NOMO-1 treated with DMSO at 0.1 percent for 48 hours (cell line): Measurements from ENCODE around the gene CLK2.
"Not testable (repeated sequence)": the region's sequence is repeated elsewhere in the genome, so short reads cannot be mapped to it uniquely, and the experiment has no call there.

Experiments used
- DNase-seq: peaks from one replicate; lab custom pipeline; 2025; ENCODE audit not compliant: unreplicated experiment; lab: John Stamatoyannopoulos, UW

The CLK2 gene

DNA sequence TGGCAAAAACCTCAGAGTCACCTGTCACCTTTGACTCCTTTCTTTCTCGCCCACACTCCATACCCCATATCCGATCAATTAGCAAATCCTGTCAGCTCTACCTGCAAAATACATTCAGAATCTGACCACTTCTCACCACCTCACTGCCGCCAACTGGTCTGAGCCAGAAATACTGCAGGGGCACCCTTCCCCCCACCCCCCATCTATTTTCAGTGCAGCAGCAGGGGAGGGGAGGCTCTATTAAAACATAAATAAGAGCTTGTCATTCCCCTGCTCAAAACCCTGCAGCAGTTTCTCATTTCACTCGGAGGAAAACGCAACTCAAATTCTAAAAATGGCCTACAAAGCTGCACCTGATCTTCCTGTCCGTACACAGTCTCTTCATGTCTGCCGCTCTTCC, 24.1 kb upstream of the CLK2 start:
- DNase-seq = no peak

DNA sequence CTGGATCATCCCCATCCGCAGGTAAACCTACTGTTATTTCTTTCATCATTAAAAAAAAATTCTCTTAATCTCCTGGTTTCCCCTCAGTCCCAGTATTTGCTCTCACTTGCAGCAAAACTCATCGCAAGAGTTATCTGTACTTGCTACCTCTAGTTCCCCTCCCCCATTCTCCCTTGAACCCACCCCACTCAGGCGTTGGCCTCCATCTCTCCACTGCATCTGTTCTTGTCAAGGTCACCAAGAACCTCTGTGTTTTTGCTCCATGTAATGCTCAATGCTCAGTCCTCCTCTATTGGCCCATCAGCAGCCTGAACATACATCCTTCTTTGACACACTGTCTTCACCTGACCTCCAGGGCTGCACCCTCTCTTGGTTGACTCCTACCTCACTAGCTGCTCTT, 23.4 kb upstream of the CLK2 start:
- DNase-seq = no peak

DNA sequence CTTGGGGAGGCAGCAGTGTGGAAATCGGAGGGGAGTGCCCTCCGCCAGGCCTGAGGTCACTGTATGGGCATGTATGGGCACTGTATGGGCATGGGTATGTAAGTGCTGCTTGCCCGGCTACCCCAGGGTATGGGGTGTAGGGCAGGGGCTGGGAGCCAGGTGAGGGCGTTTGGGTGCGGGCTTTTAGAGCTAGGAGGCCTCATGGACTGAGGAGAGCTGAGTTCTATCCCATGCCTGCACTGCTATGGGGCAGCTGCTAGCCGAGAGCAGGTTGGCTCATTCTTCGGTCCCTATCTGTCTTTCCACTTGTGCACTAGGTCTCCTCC, 22.6 kb upstream of the CLK2 start:
- no peak for DNase-seq

DNA sequence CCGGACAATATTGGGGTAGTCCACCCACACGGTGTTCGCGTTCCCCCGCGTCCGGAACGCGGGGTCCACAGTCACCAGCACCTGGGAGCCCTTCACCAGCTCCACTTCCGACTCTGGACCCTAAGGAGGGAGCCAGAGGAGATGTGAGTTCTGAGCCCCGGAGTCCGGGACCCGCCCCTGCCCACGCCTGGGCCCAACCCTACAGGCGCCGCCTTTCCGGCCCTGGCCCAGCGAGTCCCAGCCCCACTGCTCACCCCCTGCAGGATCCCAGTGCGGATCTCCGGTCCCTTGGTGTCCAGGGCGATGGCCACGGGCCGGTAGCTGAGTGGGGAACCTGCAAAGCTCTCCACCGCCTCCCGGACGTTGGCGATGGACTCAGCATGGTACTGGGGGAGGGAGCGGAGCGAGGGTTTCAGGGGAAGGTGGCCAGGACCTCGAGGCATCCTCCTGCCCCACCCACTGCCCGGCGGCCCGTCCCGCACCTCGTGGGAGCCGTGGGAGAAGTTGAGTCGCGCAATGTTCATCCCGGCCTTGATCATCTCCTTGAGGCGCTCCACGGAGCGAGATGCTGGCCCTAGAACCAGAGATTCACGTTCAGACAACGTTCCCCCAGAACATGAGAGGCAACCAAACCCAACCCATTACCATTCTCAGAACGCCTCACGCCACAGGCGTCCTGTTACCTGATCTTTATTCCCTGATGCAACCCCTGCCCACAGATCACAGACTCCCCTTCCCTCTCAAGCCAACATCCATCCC, 22.1 kb upstream of the CLK2 start:
- DNase-seq = no peak

DNA sequence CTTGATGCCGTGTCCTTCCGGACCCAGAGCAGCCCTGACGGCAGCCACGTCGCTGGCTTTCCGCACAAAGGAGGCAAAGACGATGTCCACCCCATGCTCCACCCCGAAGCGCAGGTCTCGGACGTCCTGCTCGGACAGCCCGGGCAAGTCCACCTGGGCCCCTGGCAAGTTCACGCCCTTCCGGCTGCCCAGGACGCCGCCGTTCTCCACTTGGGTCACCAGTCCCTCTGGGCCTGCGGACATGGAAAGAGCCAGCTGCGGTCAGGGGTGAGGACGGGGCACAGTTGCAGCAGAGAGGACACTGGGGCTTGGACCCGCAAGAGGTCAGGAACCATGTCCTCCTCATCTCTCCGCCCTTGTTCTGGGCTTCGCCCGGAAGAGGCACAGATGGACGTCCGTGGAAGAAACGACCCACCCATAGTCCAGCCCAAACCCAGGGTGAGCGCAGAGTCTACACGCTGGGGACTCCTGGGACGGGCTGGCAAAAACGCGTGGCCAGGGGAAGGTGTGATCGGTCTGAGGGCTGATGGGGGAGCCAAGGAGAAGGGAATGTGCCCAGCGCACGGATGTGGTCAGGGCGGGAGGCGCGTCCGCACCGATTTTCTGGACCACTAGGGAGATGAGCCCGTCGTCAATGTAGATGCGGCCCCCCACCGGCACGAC, 21.3 kb upstream of the CLK2 start:
- no peak for DNase-seq

DNA sequence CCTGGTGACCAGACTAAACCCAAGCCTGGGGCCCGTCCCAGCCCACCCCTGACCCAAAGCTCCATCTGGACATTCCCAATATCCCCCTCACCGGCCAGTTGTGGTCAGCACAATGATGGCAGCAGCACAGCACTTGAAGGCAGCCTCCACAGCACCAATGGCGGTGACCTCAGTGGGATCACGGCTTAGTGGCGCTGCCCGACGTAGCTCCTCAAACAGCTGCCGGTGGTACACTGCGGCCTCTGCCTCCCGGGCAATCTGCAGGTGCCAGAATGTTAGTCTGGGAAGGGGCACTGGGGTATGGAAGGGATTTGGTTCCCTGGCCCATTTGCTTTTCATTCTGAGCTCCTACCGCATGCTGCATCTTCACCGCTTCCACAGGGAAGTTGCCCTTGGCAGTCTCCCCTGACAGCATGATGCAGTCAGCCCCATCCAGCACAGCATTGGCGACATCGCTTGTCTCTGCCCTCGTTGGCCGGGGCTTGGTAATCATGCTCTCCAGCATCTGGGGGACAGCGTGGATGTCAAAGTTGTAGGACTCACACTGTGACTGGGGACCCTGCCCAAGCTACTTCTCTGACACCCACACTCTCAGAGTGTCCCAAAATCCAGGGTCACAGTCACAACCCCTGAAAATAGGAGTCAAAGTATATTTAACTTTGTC, 19.9 kb upstream of the CLK2 start:
- no peak for DNase-seq

DNA sequence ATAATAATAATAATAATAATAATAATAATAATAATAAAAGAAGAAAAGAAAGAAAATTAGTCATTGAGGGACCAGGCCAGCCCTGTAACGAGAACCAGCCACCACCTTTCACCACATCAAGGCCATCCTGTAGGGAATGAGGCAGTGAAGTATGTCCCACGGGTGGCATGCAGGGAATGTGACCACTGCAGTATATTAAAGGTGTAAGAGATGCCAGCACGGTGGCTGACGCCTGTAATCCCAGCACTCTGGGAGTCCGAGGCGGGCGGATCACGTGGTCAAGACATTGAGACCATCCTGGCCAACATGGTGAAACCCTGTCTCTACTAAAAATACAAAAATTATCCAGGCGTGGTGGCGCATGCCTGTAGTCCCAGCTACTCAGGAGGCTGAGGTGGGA, 17.7 kb upstream of the CLK2 start:
- DNase-seq = not testable (repeated sequence)

DNA sequence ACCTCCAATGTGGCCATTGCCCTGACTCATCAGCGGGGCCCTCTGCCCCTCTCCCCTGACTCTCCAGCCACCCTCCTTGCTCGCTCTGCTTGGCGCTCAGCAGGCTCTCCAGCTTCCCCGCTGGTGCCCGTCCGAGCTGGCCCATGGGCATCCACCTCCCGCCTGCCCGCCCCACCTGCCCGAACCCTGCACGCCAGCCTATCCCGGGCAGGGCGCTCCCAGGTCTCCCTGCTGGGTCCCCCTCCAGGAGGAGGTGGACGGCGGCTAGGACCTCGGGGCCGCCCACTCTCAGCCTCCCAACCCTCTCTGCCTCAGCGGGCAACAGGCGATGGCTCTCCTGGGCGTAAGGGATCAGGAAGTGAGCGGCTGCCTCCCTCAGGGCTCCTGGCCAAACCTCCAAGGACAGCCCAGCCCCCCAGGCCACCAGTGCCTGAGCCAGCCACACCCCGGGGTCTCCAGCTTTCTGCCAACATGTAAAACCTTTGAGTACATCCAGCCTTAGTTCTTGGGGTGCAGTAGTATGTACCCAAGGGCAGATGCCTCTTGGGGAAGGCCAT, 14.8 kb upstream of the CLK2 start:
- DNase-seq = no peak

DNA sequence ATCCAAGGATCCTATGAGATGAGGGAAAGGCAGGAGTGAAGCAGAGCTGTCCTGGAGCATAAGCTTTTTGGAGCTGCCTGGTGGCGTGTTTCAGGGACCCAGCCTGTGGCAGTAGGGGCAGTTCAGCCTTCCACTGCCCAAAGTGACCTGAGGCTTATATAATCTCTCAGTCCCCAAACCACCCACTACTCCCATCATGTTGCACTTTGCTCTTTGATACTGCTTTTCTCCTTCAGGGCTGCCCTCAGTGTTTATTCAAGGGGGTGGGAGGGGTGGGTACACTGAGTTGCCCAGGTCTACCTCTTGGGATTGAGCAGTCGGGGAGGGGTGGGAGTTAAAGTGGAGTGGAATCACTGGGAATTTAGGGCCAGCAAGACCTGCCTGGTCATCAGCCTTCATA, 13.2 kb upstream of the CLK2 start:
- DNase-seq = no peak

DNA sequence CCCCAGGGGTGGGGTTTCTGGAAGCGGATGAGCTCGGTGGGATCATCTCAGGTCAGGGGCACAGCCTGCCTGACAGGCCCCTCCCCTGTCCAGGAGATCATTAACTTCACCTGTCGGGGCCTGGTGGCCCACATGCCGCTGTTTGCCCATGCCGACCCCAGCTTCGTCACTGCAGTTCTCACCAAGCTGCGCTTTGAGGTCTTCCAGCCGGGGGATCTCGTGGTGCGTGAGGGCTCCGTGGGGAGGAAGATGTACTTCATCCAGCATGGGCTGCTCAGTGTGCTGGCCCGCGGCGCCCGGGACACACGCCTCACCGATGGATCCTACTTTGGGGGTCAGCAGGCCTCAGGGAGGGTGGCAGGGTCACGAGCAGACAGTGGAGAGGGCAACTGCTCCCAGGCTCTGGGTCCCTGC, 12.3 kb upstream of the CLK2 start:
- no peak for DNase-seq

DNA sequence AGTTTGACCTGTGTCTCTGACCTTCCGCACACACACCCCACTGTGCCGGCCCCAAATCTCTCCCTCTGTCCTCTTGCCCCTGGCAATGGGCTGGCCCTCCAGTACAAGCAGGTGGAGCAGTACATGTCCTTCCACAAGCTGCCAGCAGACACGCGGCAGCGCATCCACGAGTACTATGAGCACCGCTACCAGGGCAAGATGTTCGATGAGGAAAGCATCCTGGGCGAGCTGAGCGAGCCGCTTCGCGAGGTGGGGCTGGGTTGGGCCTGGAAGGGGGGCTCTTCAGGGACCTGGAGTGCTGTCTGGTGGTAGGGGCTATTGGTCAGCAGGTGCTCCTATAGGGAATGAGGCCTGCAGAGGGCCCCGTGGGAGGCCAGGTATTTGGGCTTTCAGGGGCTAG, 11.8 kb upstream of the CLK2 start:
- DNase-seq = no peak

DNA sequence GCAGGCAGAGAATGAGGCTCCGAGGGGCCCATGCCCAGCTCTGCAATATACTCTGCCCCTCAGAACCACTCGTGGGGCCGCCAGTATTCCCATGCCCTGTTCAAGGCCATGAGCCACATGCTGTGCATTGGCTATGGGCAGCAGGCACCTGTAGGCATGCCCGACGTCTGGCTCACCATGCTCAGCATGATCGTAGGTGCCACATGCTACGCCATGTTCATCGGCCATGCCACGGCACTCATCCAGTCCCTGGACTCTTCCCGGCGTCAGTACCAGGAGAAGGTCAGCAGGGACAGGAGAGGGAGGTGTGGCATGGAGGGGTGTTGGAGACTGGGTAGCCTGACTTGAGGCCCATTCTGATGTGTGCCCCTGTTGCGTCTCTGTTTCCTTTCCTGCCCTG, 11.2 kb upstream of the CLK2 start:
- DNase-seq = no peak

DNA sequence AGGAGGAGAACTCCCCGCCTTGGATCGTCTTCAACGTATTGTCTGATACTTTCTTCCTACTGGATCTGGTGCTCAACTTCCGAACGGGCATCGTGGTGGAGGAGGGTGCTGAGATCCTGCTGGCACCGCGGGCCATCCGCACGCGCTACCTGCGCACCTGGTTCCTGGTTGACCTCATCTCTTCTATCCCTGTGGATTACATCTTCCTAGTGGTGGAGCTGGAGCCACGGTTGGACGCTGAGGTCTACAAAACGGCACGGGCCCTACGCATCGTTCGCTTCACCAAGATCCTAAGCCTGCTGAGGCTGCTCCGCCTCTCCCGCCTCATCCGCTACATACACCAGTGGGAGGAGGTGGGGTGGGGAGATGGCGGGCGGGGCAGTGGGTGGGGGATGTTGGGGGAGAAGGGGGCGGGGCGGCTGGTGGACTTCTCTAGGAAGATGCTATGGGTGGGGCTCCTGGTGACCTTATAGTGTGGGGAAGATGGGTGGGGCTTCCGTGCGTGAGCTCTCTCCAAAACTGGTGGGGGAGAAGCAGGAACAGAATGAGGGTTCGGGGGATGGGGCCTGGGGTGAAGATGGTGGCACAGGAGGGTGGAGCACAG, 9.3 kb upstream of the CLK2 start:
- DNase-seq = no peak

DNA sequence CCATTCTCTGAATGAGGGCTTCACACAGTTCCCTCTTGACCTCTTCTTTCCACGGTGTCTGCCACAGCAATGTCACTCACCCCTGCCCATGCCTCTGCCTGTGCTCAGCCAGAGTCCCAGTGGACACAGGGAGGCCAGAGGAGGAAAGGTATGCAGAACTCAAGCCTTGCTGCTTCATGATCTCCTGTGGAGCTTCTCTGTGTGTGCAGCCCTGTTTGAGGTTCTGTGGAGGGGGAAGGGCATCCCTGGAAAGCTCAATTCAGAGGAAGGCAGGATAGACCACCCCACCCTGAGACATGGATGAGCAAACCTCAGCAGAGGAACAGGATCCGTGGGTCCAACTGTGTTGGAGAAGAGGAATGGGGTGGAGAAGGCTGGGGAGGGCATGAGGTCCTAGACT, 6.0 kb upstream of the CLK2 start:
- no peak for DNase-seq

DNA sequence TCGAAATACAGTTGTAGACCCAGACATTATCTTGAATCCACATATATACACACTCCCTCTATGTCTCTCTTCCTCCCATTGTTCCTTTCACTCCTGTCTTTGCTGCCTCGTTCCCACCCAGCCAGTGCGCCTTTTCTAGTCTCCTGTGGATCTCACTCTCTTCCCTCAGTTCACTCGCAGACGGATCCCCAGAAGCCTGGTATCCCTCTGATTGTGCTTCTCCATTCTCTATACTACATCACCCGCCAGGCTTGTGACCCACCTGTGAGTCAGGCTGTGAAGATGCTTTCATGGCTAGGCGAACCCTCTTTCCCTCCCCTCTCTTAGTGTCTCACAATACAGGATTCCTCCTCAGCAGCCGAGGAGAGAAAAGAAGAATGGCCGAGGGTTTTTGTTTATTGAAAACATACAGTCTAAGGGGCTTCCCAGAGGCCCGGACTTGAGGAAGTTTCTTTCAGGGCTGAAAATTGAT, 5.4 kb upstream of the CLK2 start:
- DNase-seq = no peak

DNA sequence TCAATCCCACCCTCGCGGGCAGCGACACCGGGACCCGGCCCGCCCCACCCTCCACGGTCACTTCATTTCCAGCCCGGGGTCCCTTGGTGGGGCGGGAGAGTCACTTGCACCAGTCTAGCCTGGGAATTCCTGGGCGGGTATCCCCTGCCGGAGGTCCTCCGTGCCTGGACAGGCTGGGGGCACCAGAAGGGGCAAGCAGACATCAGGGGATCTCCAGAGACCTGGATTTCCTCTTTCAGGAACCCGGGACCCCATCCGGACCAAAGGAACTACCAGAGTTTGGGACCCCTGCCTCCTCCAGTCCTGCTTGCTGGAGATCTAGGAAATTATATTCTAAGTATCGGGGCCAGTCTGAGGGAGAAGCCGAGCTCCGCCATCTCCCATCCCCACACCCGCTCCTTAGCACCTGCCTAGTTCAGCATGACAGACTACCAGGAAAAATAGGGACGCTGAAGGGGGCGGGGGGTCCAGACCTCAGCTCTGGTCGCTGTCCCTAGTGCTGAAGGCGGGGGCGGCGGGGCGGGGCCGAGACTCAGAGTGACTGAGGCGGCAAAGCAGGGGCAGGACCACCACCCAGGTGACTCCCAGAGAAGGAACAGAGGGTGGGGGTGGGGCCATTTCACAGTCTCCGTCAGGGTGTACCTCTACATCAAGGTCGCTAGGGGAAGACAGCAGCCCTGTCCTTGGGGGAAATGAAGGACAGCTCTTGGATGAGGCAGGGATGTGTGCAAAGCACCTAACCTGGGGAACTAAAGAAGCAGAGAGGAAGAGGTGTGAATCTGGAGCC, 4.8 kb upstream of the CLK2 start:
- DNase-seq = peak; percentile 24

DNA sequence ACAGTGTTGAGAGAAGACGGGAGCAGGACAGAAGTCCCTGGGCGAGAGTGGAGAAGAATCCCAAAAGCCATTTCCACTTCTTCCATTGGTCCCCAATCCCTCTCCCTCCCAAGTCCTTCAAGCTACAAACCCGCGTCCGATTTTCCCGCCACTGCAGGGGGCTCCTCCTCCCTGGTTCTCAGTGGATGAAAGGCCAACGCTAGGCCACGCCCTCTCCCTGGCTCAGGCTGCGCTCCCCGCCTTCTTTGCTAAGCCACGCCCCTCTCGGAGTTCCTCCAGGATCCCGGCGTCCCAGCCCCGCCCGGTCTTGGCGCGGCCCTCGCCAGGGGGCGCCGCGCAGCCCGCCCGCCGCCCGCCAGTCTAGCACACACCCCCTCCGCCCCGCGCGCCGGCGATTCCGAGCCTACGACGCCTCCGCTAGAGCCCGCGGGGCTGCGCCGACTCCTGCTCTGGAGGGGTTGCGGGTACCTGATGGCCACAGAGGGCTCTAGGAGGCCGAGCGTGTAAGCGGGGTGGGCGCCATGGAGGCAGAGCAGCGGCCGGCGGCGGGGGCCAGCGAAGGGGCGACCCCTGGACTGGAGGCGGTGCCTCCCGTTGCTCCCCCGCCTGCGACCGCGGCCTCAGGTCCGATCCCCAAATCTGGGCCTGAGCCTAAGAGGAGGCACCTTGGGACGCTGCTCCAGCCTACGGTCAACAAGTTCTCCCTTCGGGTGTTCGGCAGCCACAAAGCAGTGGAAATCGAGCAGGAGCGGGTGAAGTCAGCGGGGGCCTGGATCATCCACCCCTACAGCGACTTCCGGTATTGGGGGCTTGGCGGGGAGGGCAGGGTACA, 4.0 kb upstream of the CLK2 start, which contains the start of gene HCN3:
Gene HCN3, plus strand, starts transcription at position 394 of the 832 bp plus-strand sequence. Its CDS starts 128 bp downstream, at position 522.
- peak; percentile 92 for DNase-seq

DNA sequence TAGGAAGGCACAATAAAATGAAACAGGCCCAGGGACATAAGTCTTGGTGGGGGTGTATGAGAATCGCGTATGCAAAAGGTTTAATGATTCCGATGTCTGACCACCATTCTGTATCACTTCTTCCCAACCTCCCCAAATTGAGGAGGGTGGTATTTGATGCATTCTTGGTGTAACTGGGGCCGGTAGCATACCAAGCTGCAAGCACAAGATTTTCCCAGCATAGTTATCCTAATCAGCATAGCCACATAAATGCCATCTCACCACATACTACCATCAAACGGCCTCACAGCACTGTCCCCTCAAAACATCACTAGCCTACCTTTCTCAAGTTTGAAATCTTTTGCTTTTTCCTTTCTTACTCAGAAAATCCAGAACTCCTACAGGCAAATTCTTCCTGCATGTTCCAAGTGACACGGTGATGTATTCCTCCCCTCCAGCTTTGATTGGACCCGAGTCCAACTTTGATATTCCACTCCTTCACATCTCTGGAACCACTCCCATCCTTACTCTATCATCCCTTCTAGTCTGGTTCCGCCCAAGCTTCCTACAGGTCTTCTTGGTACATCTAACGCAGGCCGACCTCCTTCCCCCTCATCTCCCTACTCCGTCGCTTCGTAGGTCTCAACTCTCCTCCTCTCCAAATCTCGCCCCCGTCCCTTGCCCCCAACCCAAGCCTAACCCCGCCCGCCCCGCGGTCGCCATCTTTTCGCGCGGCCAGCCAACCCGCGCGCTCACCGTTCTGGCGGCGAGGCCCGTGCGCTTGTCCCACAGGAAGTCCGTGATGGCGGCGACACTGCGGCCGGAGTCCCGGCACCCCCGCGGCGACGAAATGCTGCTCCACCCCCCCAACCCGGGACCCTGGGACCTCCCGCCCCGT, 600 bp downstream of the CLK2 start:
- peak; percentile 53 for DNase-seq

DNA sequence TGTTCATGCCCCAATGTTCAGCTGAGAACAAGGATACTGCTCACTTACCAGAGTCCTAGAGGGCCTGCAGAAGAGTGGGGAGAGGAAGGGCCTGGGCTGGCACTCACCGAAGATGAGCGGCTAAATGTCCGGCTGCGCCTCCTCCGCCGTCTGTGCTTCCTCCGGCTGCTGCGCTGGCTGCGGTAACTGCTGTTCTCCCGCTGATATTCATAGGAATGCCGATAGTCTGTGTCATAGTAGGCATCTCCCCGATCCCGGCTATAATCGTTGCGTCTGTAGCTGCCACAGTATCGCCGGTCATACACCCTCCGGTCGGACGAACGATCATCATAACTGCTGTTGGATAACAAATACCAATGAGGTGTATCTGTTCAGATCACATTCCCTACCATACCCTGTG, 3.9 kb downstream of the CLK2 start:
- no peak for DNase-seq
